GM18909 (cell line): Measurements from ENCODE around the gene TTC16.
A peak's percentile ranks its signal among the peaks of the same experiment; 100 is the strongest.
"Not testable (repeated sequence)": the region's sequence is repeated elsewhere in the genome, so short reads cannot be mapped to it uniquely, and the experiment has no call there.

Experiments
- ATAC-seq: cut with Tn5 transposase; IDR thresholded peaks from one replicate; pipeline ENCODE4 v1.9.1; 2021; ENCODE audit warnings: mild to moderate bottlenecking; ENCODE audit not compliant: unreplicated experiment, poor library complexity

Gene TTC16

DNA sequence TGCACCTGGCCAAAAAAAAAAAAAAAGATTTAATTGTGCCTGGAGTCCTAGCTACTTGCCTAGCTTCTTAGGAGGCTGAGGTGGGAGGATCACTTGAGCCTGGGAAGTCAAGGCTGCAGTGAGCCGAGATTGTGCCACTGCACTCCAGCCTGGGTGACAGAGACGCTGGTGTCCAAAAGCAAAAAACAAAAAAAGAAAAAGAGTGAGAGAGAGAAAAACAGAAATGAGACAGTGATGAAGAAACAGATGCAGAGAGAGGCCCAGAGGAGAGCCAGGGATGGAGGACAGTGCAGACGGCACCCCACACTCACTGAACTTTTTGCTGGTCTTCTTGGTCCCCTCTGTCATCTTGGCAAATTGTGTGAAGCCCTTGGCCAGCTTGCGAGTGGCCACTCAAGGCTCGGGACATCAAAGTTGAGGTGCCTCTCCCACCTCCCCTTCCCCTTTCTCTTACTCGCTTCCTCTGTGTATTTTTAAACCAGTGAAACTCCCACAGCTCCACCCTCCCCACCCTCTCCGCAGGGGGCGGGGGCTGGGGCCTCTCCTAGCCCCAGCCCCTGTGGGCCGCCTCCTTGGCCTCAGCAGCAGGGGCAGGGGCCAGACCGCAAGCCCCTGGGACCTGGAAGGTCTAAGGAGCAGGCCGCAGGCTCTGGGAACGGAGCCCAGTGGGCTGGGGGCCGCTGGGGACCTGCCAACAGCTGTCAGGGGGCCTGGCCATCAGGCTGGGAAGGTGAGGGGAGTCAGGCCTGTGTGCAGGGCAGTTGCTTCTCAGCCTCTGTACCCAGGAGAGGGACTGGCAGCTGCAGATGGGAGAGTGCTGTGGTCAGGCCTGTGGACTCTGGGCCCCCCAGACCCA lies 62.6 kb downstream of the TTC16 start, which contains the start of gene SH2D3C:
Gene SH2D3C (minus strand): TSS at position 387 of the 856 bp plus-strand sequence. CDS start 39 bp downstream, at position 348.
- ATAC-seq = peak; percentile 36

GRCh38 chr9:127779136-127779981 lies 63.5 kb downstream of the TTC16 start:
- peak; percentile 45 for ATAC-seq

- ATAC-seq = no peak
These were observed 64.4 kb downstream of the TTC16 start for GRCh38 chr9:127780126-127780885.

DNA sequence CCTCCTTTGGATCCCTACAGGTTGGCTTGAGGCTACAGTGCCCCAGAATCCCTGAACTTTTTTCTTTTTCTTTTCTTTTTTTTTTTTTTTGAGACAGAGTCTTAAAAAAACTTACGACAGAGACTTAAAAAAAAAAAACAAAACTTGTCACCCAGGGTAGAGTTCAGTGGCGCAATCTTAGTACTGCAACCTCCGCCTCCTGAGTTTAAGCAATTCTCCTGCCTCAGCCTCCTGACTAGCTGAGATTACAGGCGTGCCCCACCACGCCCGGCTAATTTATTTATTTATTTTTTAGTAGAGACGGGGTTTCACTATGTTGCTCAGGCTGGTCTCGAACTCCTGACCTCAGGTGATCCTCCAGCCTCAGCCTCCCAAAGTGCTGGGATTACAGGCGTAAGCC lies 65.0 kb downstream of the TTC16 start:
- not testable (repeated sequence) for ATAC-seq
